HCT116 (cell line): ENCODE data around the gene PRKN.

Experiments
- EGR1 ChIP-seq: IDR thresholded peaks from 2 replicates; pipeline ENCODE4 v1.6.1; 2012; ENCODE audit warnings: low read depth
- ELF1 ChIP-seq: IDR thresholded peaks from 2 replicates; pipeline ENCODE4 v1.6.1; 2012; ENCODE audit warnings: low read depth, borderline replicate concordance
- EZH2 ChIP-seq: fragments of 200-600 bp; sonication (generic); IDR thresholded peaks from 2 replicates; pipeline ENCODE4 v1.6.1; 2017; ENCODE audit warnings: antibody characterized with exemption, mixed run types
- EZH2phosphoT487 ChIP-seq: fragments of 200-600 bp; IDR thresholded peaks from 2 replicates; pipeline ENCODE4 v1.6.1; 2018; ENCODE audit warnings: antibody characterized with exemption, borderline replicate concordance
- POLR2A ChIP-seq: IDR thresholded peaks from 2 replicates; pipeline ENCODE4 v1.7.0; 2011; ENCODE audit warnings: borderline replicate concordance; ENCODE audit not compliant: insufficient read depth, insufficient read length; ENCODE audit errors: extremely low read depth
- POLR2AphosphoS5 ChIP-seq: IDR thresholded peaks from 2 replicates; pipeline ENCODE4 v1.6.1; 2011; ENCODE audit warnings: mild to moderate bottlenecking, low read depth, low read length, moderate library complexity
- RAD21 ChIP-seq: IDR thresholded peaks from 2 replicates; pipeline ENCODE4 v1.6.1; 2012; ENCODE audit warnings: low read depth, mild to moderate bottlenecking
- SIN3A ChIP-seq: IDR thresholded peaks from 2 replicates; pipeline ENCODE4 v1.6.1; 2012; ENCODE audit warnings: low read depth
- SRF ChIP-seq: IDR thresholded peaks from 2 replicates; pipeline ENCODE4 v1.6.1; 2012; ENCODE audit warnings: low read depth
- YY1 ChIP-seq: IDR thresholded peaks from 2 replicates; pipeline ENCODE4 v1.6.1; 2011; ENCODE audit warnings: low read length, low read depth, moderate library complexity, mild to moderate bottlenecking; ENCODE audit not compliant: insufficient replicate concordance; ENCODE audit errors: extremely low read depth
- TF ChIP-seq, protein P1 (sequence below), 3 experiments: fragments of 200-600 bp in 1 of 3; sonication (generic) in 1 of 3; IDR thresholded peaks in 2 of 3; conservative IDR thresholded peaks in 1 of 3; 2 replicates each; pipeline ENCODE4 v1.5.1; 2012 to 2017; ENCODE audit warnings: low read depth in 2 of 3, low read length in 2 of 3, antibody characterized with exemption in 1 of 3, borderline replicate concordance in 1 of 3, control low read depth in 1 of 3, mild to moderate bottlenecking in 1 of 3, mixed read lengths in 1 of 3, mixed run types in 1 of 3, moderate library complexity in 1 of 3; ENCODE audit not compliant: insufficient read depth in 1 of 3
- TF ChIP-seq, protein P2 (sequence below): IDR thresholded peaks from 2 replicates; pipeline ENCODE4 v1.6.1; 2012; ENCODE audit warnings: low read depth
- TF ChIP-seq, protein P3 (sequence below): IDR thresholded peaks from 2 replicates; pipeline ENCODE4 v1.6.1; 2012

DNA sequence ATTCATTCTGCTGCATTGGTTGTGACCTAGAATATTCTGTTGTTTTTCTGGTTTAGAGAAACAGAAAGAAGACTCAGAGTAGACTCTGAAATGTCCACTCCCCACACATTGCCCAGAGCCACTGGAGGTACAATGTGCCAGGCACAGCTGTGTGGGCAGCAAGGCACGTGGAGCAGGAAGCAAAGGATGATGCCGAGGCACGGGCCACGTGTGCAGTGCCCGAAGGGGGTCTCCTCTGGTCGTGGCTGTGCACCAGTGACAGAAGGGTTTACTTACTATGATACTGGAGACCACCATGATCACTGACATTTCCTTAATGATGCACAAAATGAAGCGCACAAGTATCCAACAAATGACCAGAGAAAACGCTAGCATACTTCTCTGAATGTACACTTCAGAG, 488.9 kb downstream of the PRKN start:
- TF ChIP-seq, protein P1, sequence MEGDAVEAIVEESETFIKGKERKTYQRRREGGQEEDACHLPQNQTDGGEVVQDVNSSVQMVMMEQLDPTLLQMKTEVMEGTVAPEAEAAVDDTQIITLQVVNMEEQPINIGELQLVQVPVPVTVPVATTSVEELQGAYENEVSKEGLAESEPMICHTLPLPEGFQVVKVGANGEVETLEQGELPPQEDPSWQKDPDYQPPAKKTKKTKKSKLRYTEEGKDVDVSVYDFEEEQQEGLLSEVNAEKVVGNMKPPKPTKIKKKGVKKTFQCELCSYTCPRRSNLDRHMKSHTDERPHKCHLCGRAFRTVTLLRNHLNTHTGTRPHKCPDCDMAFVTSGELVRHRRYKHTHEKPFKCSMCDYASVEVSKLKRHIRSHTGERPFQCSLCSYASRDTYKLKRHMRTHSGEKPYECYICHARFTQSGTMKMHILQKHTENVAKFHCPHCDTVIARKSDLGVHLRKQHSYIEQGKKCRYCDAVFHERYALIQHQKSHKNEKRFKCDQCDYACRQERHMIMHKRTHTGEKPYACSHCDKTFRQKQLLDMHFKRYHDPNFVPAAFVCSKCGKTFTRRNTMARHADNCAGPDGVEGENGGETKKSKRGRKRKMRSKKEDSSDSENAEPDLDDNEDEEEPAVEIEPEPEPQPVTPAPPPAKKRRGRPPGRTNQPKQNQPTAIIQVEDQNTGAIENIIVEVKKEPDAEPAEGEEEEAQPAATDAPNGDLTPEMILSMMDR (IDR thresholded peaks at IDR 0.05 in 2 of 3, conservative IDR thresholded peaks at IDR 0.05 in 1 of 3; ENCODE audit: borderline replicate concordance in 1 of 3, insufficient read depth in 1 of 3, low read depth in 2 of 3, low read length in 2 of 3): no peak
- TF ChIP-seq, protein P2, sequence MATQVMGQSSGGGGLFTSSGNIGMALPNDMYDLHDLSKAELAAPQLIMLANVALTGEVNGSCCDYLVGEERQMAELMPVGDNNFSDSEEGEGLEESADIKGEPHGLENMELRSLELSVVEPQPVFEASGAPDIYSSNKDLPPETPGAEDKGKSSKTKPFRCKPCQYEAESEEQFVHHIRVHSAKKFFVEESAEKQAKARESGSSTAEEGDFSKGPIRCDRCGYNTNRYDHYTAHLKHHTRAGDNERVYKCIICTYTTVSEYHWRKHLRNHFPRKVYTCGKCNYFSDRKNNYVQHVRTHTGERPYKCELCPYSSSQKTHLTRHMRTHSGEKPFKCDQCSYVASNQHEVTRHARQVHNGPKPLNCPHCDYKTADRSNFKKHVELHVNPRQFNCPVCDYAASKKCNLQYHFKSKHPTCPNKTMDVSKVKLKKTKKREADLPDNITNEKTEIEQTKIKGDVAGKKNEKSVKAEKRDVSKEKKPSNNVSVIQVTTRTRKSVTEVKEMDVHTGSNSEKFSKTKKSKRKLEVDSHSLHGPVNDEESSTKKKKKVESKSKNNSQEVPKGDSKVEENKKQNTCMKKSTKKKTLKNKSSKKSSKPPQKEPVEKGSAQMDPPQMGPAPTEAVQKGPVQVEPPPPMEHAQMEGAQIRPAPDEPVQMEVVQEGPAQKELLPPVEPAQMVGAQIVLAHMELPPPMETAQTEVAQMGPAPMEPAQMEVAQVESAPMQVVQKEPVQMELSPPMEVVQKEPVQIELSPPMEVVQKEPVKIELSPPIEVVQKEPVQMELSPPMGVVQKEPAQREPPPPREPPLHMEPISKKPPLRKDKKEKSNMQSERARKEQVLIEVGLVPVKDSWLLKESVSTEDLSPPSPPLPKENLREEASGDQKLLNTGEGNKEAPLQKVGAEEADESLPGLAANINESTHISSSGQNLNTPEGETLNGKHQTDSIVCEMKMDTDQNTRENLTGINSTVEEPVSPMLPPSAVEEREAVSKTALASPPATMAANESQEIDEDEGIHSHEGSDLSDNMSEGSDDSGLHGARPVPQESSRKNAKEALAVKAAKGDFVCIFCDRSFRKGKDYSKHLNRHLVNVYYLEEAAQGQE: no peak
- TF ChIP-seq POLR2AphosphoS5 (no peak), EZH2 (no peak), SIN3A (no peak), EZH2phosphoT487 (no peak), POLR2A (no peak), YY1 (no peak), RAD21 (no peak), EGR1 (no peak), SRF (no peak), ELF1 (no peak)
- TF ChIP-seq, protein P3, sequence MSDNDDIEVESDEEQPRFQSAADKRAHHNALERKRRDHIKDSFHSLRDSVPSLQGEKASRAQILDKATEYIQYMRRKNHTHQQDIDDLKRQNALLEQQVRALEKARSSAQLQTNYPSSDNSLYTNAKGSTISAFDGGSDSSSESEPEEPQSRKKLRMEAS: no peak
